Spleen (tissue), 7 donors: Measurements from ENCODE around the gene PRKCG.

ENCODE experiments used
- POLR2A ChIP-seq, 3 donors: fragments of 450-650 bp; IDR thresholded peaks; one replicate each; pipeline ENCODE4 v1.5.1; 2017; ENCODE audit warnings: antibody characterized with exemption in 3 of 3, mild to moderate bottlenecking in 1 of 3
- TF ChIP-seq, protein P1 (sequence below), 11 experiments: fragments of 200-600 bp in 7 of 11; fragments of 450-650 bp in 4 of 11; sonication (generic) in 4 of 11; IDR thresholded peaks in 8 of 11; conservative IDR thresholded peaks in 3 of 11; 1 replicate in 7 of 11; 2 replicates in 4 of 11; pipeline versions ENCODE4 v1.4.0 to v1.8.0; 2016 to 2021; ENCODE audit warnings: antibody characterized with exemption in 11 of 11, inconsistent platforms in 4 of 11, mild to moderate bottlenecking in 1 of 11
- donor health status: DM: no; HTN: no; CAD: no; lungs with moderate emphysema.
- donor health status: DM: no; HTN: no; CAD: no.
- donor health status: DM: no; HTN: no; CAD: no.

DNA sequence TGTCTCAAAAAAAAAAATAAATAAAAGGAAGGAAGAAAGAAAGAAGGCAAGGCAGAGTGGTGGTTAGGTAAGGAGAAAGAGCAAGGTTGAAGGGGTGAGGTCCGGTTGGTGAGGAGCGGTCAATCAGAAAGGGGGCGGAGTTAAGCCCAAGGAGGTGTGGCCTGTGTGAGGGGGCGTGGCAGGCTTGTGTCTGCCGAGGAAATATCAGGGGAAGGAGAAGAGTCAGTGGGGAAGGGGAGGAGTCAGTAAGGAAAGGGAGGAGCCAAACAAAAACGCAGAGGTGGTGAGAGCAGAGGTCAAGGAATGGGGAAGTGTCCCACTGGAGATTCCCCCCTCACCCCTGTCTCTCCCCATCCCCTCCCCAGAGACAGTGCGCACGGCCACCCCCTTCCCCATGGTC lies 33.0 kb downstream of the PRKCG start:
- TF ChIP-seq, protein P1, sequence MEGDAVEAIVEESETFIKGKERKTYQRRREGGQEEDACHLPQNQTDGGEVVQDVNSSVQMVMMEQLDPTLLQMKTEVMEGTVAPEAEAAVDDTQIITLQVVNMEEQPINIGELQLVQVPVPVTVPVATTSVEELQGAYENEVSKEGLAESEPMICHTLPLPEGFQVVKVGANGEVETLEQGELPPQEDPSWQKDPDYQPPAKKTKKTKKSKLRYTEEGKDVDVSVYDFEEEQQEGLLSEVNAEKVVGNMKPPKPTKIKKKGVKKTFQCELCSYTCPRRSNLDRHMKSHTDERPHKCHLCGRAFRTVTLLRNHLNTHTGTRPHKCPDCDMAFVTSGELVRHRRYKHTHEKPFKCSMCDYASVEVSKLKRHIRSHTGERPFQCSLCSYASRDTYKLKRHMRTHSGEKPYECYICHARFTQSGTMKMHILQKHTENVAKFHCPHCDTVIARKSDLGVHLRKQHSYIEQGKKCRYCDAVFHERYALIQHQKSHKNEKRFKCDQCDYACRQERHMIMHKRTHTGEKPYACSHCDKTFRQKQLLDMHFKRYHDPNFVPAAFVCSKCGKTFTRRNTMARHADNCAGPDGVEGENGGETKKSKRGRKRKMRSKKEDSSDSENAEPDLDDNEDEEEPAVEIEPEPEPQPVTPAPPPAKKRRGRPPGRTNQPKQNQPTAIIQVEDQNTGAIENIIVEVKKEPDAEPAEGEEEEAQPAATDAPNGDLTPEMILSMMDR (IDR thresholded peaks at IDR 0.05 in 8 of 11, conservative IDR thresholded peaks at IDR 0.05 in 3 of 11): no peak
- no peak for TF ChIP-seq POLR2A (IDR thresholded peaks at IDR 0.05)
